NCI-H128 (cell line): ENCODE data around the gene FAAP100.
"Not testable (repeated sequence)": the region's sequence is repeated elsewhere in the genome, so short reads cannot be mapped to it uniquely, and the experiment has no call there.

Source experiments
- DNase-seq: peaks from one replicate; lab custom pipeline; 2025; ENCODE audit not compliant: unreplicated experiment; lab: John Stamatoyannopoulos, UW

The FAAP100 gene

GRCh38 chr17:81552244-81553017, at the start of gene FAAP100:
Gene FAAP100 (minus strand): TSS chr17:81552353. CDS start chr17:81552330, 23 bp downstream.
- DNase-seq, result peak; percentile 29

GRCh38 chr17:81601525-81602120, 49.5 kb upstream of the FAAP100 start:
- no peak for DNase-seq

GRCh38 chr17:81599719-81600486, 47.8 kb upstream of the FAAP100 start:
- no peak for DNase-seq

GRCh38 chr17:81593105-81593871, 41.1 kb upstream of the FAAP100 start:
- DNase-seq, result no peak

GRCh38 chr17:81591971-81592370, 39.8 kb upstream of the FAAP100 start:
- no peak for DNase-seq

GRCh38 chr17:81590121-81590520, 38.0 kb upstream of the FAAP100 start:
- DNase-seq, result no peak

GRCh38 chr17:81589612-81590011, 37.5 kb upstream of the FAAP100 start:
- DNase-seq, result no peak

- DNase-seq, result no peak
These were observed 33.9 kb upstream of the FAAP100 start for GRCh38 chr17:81586096-81586495.

- DNase-seq, result not testable (repeated sequence)
These were observed 32.6 kb upstream of the FAAP100 start for GRCh38 chr17:81584771-81585170.

GRCh38 chr17:81583589-81584342, 31.6 kb upstream of the FAAP100 start:
- no peak for DNase-seq

- no peak for DNase-seq
These were observed 30.6 kb upstream of the FAAP100 start for GRCh38 chr17:81582749-81583148.

- no peak for DNase-seq
These were observed 30.2 kb upstream of the FAAP100 start for GRCh38 chr17:81582341-81582740.

- no peak for DNase-seq
These were observed 29.6 kb upstream of the FAAP100 start for GRCh38 chr17:81581758-81582157.

- no peak for DNase-seq
These were observed 28.3 kb upstream of the FAAP100 start for GRCh38 chr17:81580481-81580880.

- no peak for DNase-seq
These were observed 27.7 kb upstream of the FAAP100 start for GRCh38 chr17:81579821-81580321.

GRCh38 chr17:81579298-81579697, 27.1 kb upstream of the FAAP100 start:
- no peak for DNase-seq

- no peak for DNase-seq
These were observed 26.5 kb upstream of the FAAP100 start for GRCh38 chr17:81578561-81579225.

GRCh38 chr17:81578038-81578441, 25.9 kb upstream of the FAAP100 start:
- no peak for DNase-seq

- DNase-seq, result no peak
These were observed 25.3 kb upstream of the FAAP100 start for GRCh38 chr17:81577278-81578000.
